ENCODE data around the gene HRH4. TPM values are rescaled to one million over a fixed set of nuclear protein-coding genes. Genes with fewer than 3 reads are reported as not detected.
A peak's percentile ranks its signal among the peaks of the same experiment; 100 is the strongest.

Gene HRH4
- polyA plus RNA-seq, 3 donors = 0.10 to 0.26 (median 0.17) TPM

- no peak for DNase-seq (ENCODE audit: extremely low read depth in 1 of 11, low read depth in 9 of 11, low spot score in 4 of 11)
Measured at GRCh38 chr18:24499814-24500213, 39.4 kb downstream of the HRH4 start.

DNA sequence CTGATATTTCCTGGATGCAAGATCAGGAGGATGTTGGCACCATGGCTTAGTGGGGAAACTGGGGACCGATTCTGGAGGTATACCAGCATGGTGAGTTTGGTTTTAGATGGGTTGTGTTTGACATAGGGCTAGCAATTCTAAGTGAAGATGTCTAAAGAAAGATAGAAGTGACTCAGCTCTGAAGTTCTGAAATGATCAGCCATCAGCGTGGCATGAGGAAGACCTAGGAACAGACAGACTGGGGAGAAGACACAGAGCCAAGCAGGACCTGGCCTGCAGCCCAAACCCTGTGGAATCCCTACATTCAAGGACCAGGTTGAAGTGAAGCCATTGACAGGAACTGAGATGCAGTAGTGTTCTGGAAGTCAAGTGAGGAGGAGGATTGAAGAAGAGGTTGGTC, 39.8 kb downstream of the HRH4 start:
- no peak for DNase-seq (ENCODE audit: extremely low read depth in 1 of 11, low read depth in 9 of 11, low spot score in 4 of 11)

DNA sequence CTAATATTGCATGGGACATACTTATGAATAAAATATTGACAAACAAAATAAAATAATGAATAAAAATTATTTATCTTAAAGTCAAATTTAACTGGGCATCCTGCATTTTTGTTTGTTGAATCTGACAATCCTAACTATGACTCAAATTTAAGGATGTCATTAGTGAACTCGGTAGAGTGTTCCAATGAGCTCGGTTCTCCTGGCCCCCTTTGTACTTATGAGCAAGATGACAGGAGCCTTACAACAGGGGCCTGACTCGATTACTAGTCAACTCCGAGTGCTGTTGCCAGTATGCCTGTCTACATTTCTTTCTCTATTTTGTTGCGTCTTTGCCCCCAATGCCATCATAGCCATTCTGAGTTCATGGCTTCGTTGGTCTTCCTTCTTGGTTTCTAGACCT, 40.3 kb downstream of the HRH4 start:
- DNase-seq (ENCODE audit: extremely low read depth in 1 of 11, low read depth in 9 of 11, low spot score in 4 of 11) = no peak

GRCh38 chr18:24502667-24503523, 42.5 kb downstream of the HRH4 start:
- peak in 6 of 11 donors; percentile 14 to 52 (median 34) for DNase-seq (ENCODE audit: extremely low read depth in 1 of 11, low read depth in 9 of 11, low spot score in 4 of 11)

DNA sequence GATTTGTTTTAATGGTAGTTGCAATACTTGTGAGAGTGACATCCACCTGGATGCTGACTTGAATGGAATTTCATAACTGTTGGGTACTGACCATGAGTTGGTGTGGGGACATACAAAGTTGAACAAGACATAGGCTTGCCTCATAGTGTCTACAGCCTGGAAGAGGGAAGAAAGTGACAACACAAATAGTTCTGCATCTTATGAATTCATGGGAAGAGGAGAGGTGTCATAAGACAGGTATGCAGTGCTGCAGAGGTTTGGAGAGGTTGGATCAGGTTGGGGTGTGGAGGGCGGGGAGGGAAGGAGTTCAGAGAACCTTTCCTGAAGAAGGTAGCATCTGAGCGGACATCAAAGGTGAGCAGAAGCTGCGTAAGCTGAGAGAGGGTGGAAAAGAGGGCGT, 44.0 kb downstream of the HRH4 start:
- DNase-seq (ENCODE audit: extremely low read depth in 1 of 11, low read depth in 9 of 11, low spot score in 4 of 11) = no peak

GRCh38 chr18:24506175-24506574, 45.7 kb downstream of the HRH4 start:
- DNase-seq (ENCODE audit: extremely low read depth in 1 of 11, low read depth in 9 of 11, low spot score in 4 of 11) = no peak

DNA sequence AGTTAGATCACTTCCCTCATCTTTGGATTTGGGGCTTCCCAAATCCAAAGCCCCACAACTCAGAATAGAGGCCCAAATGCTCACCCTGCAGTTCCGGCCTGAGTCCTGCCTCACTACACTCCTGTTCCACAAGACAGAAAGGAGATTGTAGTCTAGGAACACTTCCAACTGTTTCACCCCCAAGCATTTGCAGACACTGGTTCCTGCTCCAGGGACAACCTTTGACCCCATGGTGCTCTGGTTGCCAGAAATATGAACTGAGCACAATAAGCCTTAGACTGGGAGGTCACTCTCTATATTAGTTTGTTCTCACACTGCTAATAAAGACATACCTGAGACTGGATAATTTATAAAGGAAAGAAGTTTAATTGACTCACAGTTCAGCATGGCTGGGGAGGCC, 49.0 kb downstream of the HRH4 start:
- no peak for DNase-seq (ENCODE audit: extremely low read depth in 1 of 11, low read depth in 9 of 11, low spot score in 4 of 11)

DNA sequence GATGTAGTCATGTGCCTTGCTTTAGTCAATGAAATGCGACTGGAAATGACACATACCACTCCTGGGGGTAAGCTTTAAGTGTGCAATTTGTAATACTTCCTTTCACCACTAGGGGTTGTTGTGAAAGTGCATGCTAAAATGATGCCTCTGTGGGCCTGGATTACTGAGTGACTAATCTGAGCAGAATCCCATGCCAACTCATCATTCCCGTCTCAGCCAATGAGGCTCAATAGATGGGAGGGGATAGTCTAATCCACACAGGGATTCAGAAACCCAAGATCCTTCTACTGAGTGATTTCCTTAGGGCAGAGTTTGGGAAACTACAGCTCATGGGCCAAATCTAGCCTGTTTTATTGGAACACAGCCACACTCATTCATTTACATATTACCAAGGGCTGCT, 54.0 kb downstream of the HRH4 start:
- no peak for DNase-seq (ENCODE audit: extremely low read depth in 1 of 11, low read depth in 9 of 11, low spot score in 4 of 11)

DNA sequence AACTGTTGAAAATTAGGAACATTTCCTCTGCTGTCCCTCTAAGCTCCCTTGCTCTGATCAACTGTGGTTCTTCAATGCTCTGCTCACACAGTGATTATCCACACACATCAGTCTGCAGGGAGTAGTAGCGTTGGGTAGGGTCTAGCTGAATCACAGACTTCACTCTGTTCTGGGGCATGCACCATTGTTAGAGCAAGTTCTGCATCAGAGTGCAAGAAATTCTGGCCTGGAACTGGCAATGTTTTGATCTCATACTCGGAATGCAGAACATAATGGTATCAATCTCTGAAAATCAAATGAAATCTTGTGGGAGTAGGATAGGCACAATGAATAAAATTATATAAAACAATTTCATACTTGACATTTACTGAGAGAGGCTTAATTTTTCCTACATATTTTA, 55.3 kb downstream of the HRH4 start:
- no peak for DNase-seq (ENCODE audit: extremely low read depth in 1 of 11, low read depth in 9 of 11, low spot score in 4 of 11)

DNA sequence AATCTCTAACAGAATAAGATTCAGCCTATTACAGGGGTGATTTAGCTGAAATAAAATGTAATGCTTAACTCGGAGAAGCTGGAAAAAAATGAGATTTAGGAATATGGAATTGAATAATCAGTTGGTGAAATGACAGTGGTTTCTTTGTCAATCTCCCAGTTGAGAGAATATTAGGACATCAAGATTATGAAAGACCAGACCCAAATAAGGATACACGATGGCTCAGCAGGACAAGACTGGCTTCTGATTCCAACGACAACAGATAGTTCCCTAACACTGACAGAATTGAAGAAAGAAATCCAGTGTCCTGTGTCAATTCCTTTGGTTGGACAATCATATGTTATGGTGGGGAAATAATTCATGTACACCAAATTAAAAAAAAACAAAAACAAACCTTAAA, 55.8 kb downstream of the HRH4 start:
- no peak for DNase-seq (ENCODE audit: extremely low read depth in 1 of 11, low read depth in 9 of 11, low spot score in 4 of 11)

- DNase-seq (ENCODE audit: extremely low read depth in 1 of 11, low read depth in 9 of 11, low spot score in 4 of 11) = no peak
Measured at GRCh38 chr18:24517554-24517953, 57.1 kb downstream of the HRH4 start.

GRCh38 chr18:24518596-24518995, 58.2 kb downstream of the HRH4 start:
- DNase-seq (ENCODE audit: extremely low read depth in 1 of 11, low read depth in 9 of 11, low spot score in 4 of 11) = no peak

Other genes starting within 250 kb of the HRH4 start
- 10 to 100 TPM; 45.4 to 55.4 (median 52.0) TPM for gene OSBPL1A, start 62.8 kb upstream of the HRH4 start, polyA plus RNA-seq (ENCODE audit: insufficient read length in 3 of 3)
- 10 to 100 TPM; 58.1 to 76.0 (median 59.8) TPM for gene IMPACT, start 34.0 kb upstream of the HRH4 start, polyA plus RNA-seq (ENCODE audit: insufficient read length in 3 of 3)